GM12891 (cell line): ENCODE measurements around the gene TELO2.

Experiments used
- DNase-seq: peaks from one replicate; pipeline ENCODE4 v3.0.0; 2011; ENCODE audit warnings: low spot score; ENCODE audit not compliant: insufficient read length
- FAIRE-seq: peaks from 2 replicates; lab custom pipeline; 2011; peaks lifted over from hg19 to GRCh38; lab: Jason Lieb, UNC
- PAX5 ChIP-seq: IDR thresholded peaks from 2 replicates; pipeline ENCODE4 v1.6.1; 2011; ENCODE audit warnings: low read length, moderate library complexity, mild to moderate bottlenecking; ENCODE audit not compliant: insufficient read depth, severe bottlenecking
- POLR2A ChIP-seq: IDR thresholded peaks from 2 replicates; pipeline ENCODE4 v1.6.1; 2011; ENCODE audit warnings: low read depth, low read length, control low read depth
- POLR2AphosphoS5 ChIP-seq: IDR thresholded peaks from 2 replicates; pipeline ENCODE4 v1.6.1; 2011; ENCODE audit warnings: low read depth, low read length, control low read depth
- POU2F2 ChIP-seq: IDR thresholded peaks from 2 replicates; pipeline ENCODE4 v1.6.1; 2011; ENCODE audit warnings: low read depth, mild to moderate bottlenecking, control low read depth, low read length, moderate library complexity
- SPI1 ChIP-seq: IDR thresholded peaks from 2 replicates; pipeline ENCODE4 v1.6.1; 2011; ENCODE audit warnings: low read depth, low read length, control low read depth
- TAF1 ChIP-seq: IDR thresholded peaks from 2 replicates; pipeline ENCODE4 v1.6.1; 2011; ENCODE audit warnings: low read depth, low read length, control low read depth

The TELO2 gene

GRCh38 chr16:1448536-1449116 lies 44.5 kb upstream of the TELO2 start:
- no peak for DNase-seq
- FAIRE-seq: no peak
- TF ChIP-seq TAF1 (no peak), POLR2AphosphoS5 (no peak), SPI1 (no peak), POU2F2 (no peak), POLR2A (no peak)

- no peak for DNase-seq
- TF ChIP-seq POU2F2: no peak
- no peak for FAIRE-seq
Observed at GRCh38 chr16:1449201-1449788, 43.9 kb upstream of the TELO2 start.

- DNase-seq (no peak), FAIRE-seq (no peak)
- TF ChIP-seq POLR2AphosphoS5: no peak
- no peak for TF ChIP-seq POU2F2
- TF ChIP-seq PAX5: no peak
- no peak for TF ChIP-seq POLR2A
- TF ChIP-seq SPI1: no peak
Observed at GRCh38 chr16:1450218-1450617, 42.9 kb upstream of the TELO2 start.

- no peak for DNase-seq
- TF ChIP-seq POU2F2 (no peak), POLR2AphosphoS5 (no peak), TAF1 (no peak), SPI1 (no peak)
- no peak for FAIRE-seq
Observed at GRCh38 chr16:1450841-1451240, 42.3 kb upstream of the TELO2 start.

- DNase-seq (no peak), FAIRE-seq (no peak)
- TF ChIP-seq POLR2AphosphoS5: no peak
- TF ChIP-seq SPI1: no peak
- no peak for TF ChIP-seq PAX5
Observed at GRCh38 chr16:1451702-1452392, 41.3 kb upstream of the TELO2 start.

- TF ChIP-seq POU2F2 (no peak), PAX5 (no peak), POLR2A (no peak), POLR2AphosphoS5 (no peak), SPI1 (no peak)
- FAIRE-seq (no peak), DNase-seq (no peak)
Observed at GRCh38 chr16:1452530-1452929, 40.6 kb upstream of the TELO2 start.

GRCh38 chr16:1453316-1453715 lies 39.8 kb upstream of the TELO2 start:
- no peak for TF ChIP-seq POU2F2
- TF ChIP-seq SPI1: no peak
- no peak for TF ChIP-seq POLR2A
- no peak for TF ChIP-seq PAX5
- TF ChIP-seq TAF1: no peak
- no peak for TF ChIP-seq POLR2AphosphoS5
- no peak for FAIRE-seq
- DNase-seq: no peak

GRCh38 chr16:1454561-1454960 lies 38.6 kb upstream of the TELO2 start:
- TF ChIP-seq POLR2AphosphoS5: no peak
- no peak for TF ChIP-seq PAX5
- no peak for TF ChIP-seq POLR2A
- no peak for TF ChIP-seq SPI1
- TF ChIP-seq TAF1: no peak
- no peak for TF ChIP-seq POU2F2
- no peak for FAIRE-seq
- DNase-seq: no peak

GRCh38 chr16:1455190-1456171 lies 37.7 kb upstream of the TELO2 start:
- no peak for DNase-seq
- FAIRE-seq: no peak
- TF ChIP-seq TAF1 (no peak), POLR2AphosphoS5 (no peak), POU2F2 (no peak), SPI1 (no peak)

- no peak for TF ChIP-seq POU2F2
- TF ChIP-seq SPI1: no peak
- no peak for TF ChIP-seq PAX5
- no peak for TF ChIP-seq POLR2AphosphoS5
- TF ChIP-seq POLR2A: no peak
- TF ChIP-seq TAF1: no peak
- no peak for FAIRE-seq
Observed at GRCh38 chr16:1456951-1457350, 36.2 kb upstream of the TELO2 start.

More at GRCh38 chr16:1456951-1457350, 36.2 kb upstream of the TELO2 start:
- DNase-seq: no peak
